WERI-Rb-1 (cell line): ENCODE data around the gene HEBP2.

Experiments
- DNase-seq: peaks from one replicate; pipeline ENCODE4 v3.0.0-alpha.2; 2020
- H3K27ac ChIP-seq: fragments of 250-450 bp; sonication (Bioruptor Pico); 2 replicates; pipeline ENCODE4 v1.5.1; 2020; ENCODE audit warnings: mild to moderate bottlenecking, moderate library complexity
- H3K27me3 ChIP-seq: fragments of 250-450 bp; sonication (Bioruptor Pico); 2 replicates; pipeline ENCODE4 v1.5.1; 2021; ENCODE audit warnings: mild to moderate bottlenecking, low read depth, moderate library complexity; ENCODE audit not compliant: insufficient read depth, severe bottlenecking
- H3K36me3 ChIP-seq: fragments of 250-450 bp; sonication (Bioruptor Pico); 2 replicates; pipeline ENCODE4 v1.5.1; 2020; ENCODE audit warnings: mild to moderate bottlenecking, moderate library complexity
- H3K4me3 ChIP-seq: 2 replicates; pipeline ENCODE4 v1.5.1; 2011; ENCODE audit warnings: low read depth, mild to moderate bottlenecking, control low read depth, low read length
- H3K9me3 ChIP-seq: fragments of 250-450 bp; sonication (Bioruptor Pico); 2 replicates; pipeline ENCODE4 v1.5.1; 2021; ENCODE audit warnings: mild to moderate bottlenecking, moderate library complexity; ENCODE audit not compliant: severe bottlenecking
- CTCF ChIP-seq: IDR thresholded peaks from 2 replicates; pipeline ENCODE4 v1.5.1; 2011; ENCODE audit warnings: low read depth, mild to moderate bottlenecking, control low read depth, inconsistent platforms, low read length

Gene HEBP2

GRCh38 chr6:138382498-138383265, 21.3 kb upstream of the HEBP2 start:
- no peak for DNase-seq

GRCh38 chr6:138383776-138384175, 20.2 kb upstream of the HEBP2 start:
- Histone ChIP-seq H3K36me3 (no peaks in the 10 kb centered on the region), H3K9me3 (no peaks in the 10 kb centered on the region), H3K27me3 (no peaks in the 10 kb centered on the region), H3K4me3 (no peak overlapping the region), H3K27ac (no peak overlapping the region)
- no peak for DNase-seq
- TF ChIP-seq CTCF = no peak

More at GRCh38 chr6:138382498-138383265, 21.3 kb upstream of the HEBP2 start:
- peak; percentile 34 for TF ChIP-seq CTCF
- Histone ChIP-seq H3K4me3 (no peak overlapping the region), H3K27ac (no peak overlapping the region), H3K9me3 (no peaks in the 10 kb centered on the region), H3K27me3 (no peaks in the 10 kb centered on the region), H3K36me3 (no peaks in the 10 kb centered on the region)

GRCh38 chr6:138386897-138387296, 17.1 kb upstream of the HEBP2 start:
- H3K27me3 ChIP-seq = no peaks in the 10 kb centered on the region
- no peak for DNase-seq
- H3K36me3 ChIP-seq = no peaks in the 10 kb centered on the region
- no peaks in the 10 kb centered on the region for H3K9me3 ChIP-seq
- no peak for TF ChIP-seq CTCF
- H3K27ac ChIP-seq = no peak overlapping the region
- H3K4me3 ChIP-seq = no peak overlapping the region

- TF ChIP-seq CTCF = no peak
- H3K9me3 ChIP-seq = no peaks in the 10 kb centered on the region
- H3K36me3 ChIP-seq = no peaks in the 10 kb centered on the region
- DNase-seq = no peak
- H3K27me3 ChIP-seq = no peaks in the 10 kb centered on the region
- H3K27ac ChIP-seq = no peak overlapping the region
- H3K4me3 ChIP-seq = no peak overlapping the region
Observed at GRCh38 chr6:138387577-138388368, 16.2 kb upstream of the HEBP2 start.

- H3K9me3 ChIP-seq = no peaks in the 10 kb centered on the region
- no peaks in the 10 kb centered on the region for H3K36me3 ChIP-seq
- no peaks in the 10 kb centered on the region for H3K27me3 ChIP-seq
- H3K4me3 ChIP-seq = no peak overlapping the region
- H3K27ac ChIP-seq = no peak overlapping the region
- DNase-seq = no peak
- no peak for TF ChIP-seq CTCF
Observed at GRCh38 chr6:138389551-138389950, 14.5 kb upstream of the HEBP2 start.
